Esophagus muscularis mucosa (tissue), 4 donors: ENCODE results near the gene DNAJB1. TPM values are rescaled to one million over a fixed set of nuclear protein-coding genes. Genes with fewer than 3 reads are reported as not detected.

Experiments used
- DNase-seq: peaks from one replicate; pipeline ENCODE4 v3.0.0-alpha.2; 2017; ENCODE audit errors: extremely low spot score
- H3K27ac ChIP-seq, 4 donors: fragments of 200-600 bp; sonication (generic); replicated peaks in 1 of 4; 1 replicate in 3 of 4; 2 replicates in 1 of 4; pipeline ENCODE4 v1.5.1; 2016 to 2019; ENCODE audit warnings: mild to moderate bottlenecking in 1 of 4
- H3K27me3 ChIP-seq, 4 donors: fragments of 200-600 bp; sonication (generic); one replicate each; pipeline versions ENCODE4 v1.5.1 to v1.6.0; 2016 to 2019
- H3K36me3 ChIP-seq, 4 donors: fragments of 200-600 bp; sonication (generic); one replicate each; pipeline ENCODE4 v1.5.1; 2016 to 2019
- H3K4me1 ChIP-seq, 4 donors: fragments of 200-600 bp; sonication (generic); one replicate each; pipeline ENCODE4 v1.5.1; 2016 to 2019
- H3K4me3 ChIP-seq, 4 donors: fragments of 200-600 bp; sonication (generic); 1 replicate in 2 of 4; 2 replicates in 2 of 4; pipeline ENCODE4 v1.5.1; 2016 to 2019; ENCODE audit warnings: mild to moderate bottlenecking in 4 of 4, moderate library complexity in 1 of 4
- H3K9me3 ChIP-seq, 4 donors: fragments of 200-600 bp; sonication (generic); 1 replicate in 3 of 4; 2 replicates in 1 of 4; pipeline ENCODE4 v1.5.1; 2016 to 2019
- CTCF ChIP-seq, 3 experiments: fragments of 200-600 bp in 2 of 3; fragments of 450-650 bp in 1 of 3; sonication (generic) in 2 of 3; IDR thresholded peaks; one replicate each; pipeline ENCODE4 v1.5.1; 2017 to 2019; ENCODE audit warnings: antibody characterized with exemption in 3 of 3, mild to moderate bottlenecking in 2 of 3, moderate library complexity in 1 of 3
- EP300 ChIP-seq: sonication (generic); formaldehyde crosslinking; IDR thresholded peaks from one replicate; pipeline ENCODE4 v1.6.1; 2017; ENCODE audit warnings: antibody characterized with exemption
- POLR2A ChIP-seq: fragments of 450-650 bp; IDR thresholded peaks from one replicate; pipeline ENCODE4 v1.6.1; 2017; ENCODE audit warnings: antibody characterized with exemption, moderate library complexity, mild to moderate bottlenecking, low read depth
- POLR2AphosphoS5 ChIP-seq, 2 donors: sonication (generic); formaldehyde crosslinking; IDR thresholded peaks; one replicate each; pipeline ENCODE4 v1.6.1; 2017; ENCODE audit warnings: antibody characterized with exemption in 2 of 2
- WGBS: methylation state at CpG from one replicate; pipeline ENCODE4 v1.1.5; 2018; 5-methylcytosine and 5-hydroxymethylcytosine counted together
- intact Hi-C: fragments of 100-400 bp; cut with DNase I; formaldehyde crosslinking; loops from one replicate; pipeline ENCODE4 v1.15.1; 2023
- total RNA-seq, 4 donors: library from RNA; depleted of rRNA; stranded (reverse); fragments of >200 nt; gene quantifications; one replicate each; pipeline versions ENCODE4 v1.1.0 to v1.2.1, GENCODE V29; 2016

The DNAJB1 gene
- total RNA-seq, 4 donors from 2014 or later, result 50.3 to 102 (median 86.3) TPM

DNA sequence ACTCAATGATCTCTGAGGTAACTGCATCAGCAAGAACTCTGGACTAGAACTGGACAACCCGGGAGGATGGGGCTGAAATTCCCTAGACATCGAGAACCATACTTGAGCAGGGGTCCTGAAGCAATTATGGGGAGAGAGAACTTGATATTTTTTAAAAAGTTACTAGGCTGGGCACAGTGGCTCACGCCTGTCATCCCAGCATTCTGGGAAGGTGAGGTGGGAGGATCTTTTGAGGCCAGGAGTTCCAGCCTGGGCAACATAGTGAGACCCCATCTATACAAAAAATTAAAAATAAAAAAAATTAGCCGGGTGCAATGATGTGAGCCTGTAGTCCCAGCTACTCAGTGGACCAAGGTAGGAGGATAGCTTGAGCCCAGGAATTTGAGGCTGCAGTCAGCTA, 2.3 kb upstream of the DNAJB1 start:
- Histone ChIP-seq H3K9me3 (no peaks in the 10 kb centered on the region), H3K27me3 (peaks cover 0 to 3% (median 0%) of the 10 kb centered on the region in 4 donors), H3K27ac (no peak overlapping the region), H3K36me3 (peaks cover 11 to 14% (median 12%) of the 10 kb centered on the region in 4 donors), H3K4me1 (peaks cover 21 to 32% (median 29%) of the 10 kb centered on the region in 4 donors), H3K4me3 (no peak overlapping the region)
- intact Hi-C loops, result no loop called here
- WGBS, result 93% methylated on average over 4 of the region's 4 CpGs
- TF ChIP-seq POLR2AphosphoS5 (IDR thresholded peaks at IDR 0.05), result no peak
- no peak for TF ChIP-seq POLR2A
- TF ChIP-seq EP300, result no peak
- TF ChIP-seq CTCF (IDR thresholded peaks at IDR 0.05), result no peak
- DNase-seq, result no peak

DNA sequence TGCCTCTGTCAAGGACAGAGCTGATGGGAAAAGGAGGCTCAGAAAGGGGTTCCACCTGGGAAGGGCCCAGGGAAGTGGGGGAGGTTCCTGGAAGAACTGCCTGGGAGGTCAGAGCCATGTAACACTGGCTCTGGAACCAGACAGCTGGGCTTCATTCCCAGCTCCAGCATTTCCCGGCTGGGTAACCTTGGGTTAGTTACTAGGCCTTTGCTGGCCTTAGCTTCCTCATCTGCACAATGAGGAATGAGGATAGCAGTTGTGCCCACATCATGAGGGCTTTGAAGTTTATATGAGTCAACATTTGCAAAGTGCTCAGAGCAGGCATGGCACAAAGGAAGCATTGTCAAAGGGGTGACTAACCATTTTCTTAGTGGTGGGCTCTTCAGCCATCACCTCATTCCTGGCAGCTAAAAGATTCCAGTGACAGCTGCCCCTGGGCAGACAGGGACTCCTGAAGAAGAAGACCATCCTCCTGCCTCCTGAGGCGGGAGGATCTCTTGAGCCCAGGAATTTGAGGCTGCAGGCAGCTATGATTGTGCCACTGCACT, 1.7 kb upstream of the DNAJB1 start:
- Histone ChIP-seq H3K9me3 (no peaks in the 10 kb centered on the region), H3K4me3 (no peak overlapping the region), H3K27ac (peak overlapping the region; percentile 99 to 100 (median 100)), H3K4me1 (peaks cover 27 to 38% (median 36%) of the 10 kb centered on the region in 4 donors), H3K27me3 (peaks cover 0 to 3% (median 0%) of the 10 kb centered on the region in 4 donors), H3K36me3 (peaks cover 17 to 20% (median 18%) of the 10 kb centered on the region in 4 donors)
- intact Hi-C loops, result no loop called here
- 88% methylated on average over 1 of the region's 2 CpGs for WGBS
- DNase-seq, result no peak
- TF ChIP-seq POLR2AphosphoS5 (IDR thresholded peaks at IDR 0.05) (no peak), POLR2A (no peak), EP300 (no peak), CTCF (IDR thresholded peaks at IDR 0.05) (no peak)

- Histone ChIP-seq H3K9me3 (no peaks in the 10 kb centered on the region), H3K27ac (peak overlapping the region; percentile 99 to 100 (median 100)), H3K4me1 (peaks cover 33 to 43% (median 41%) of the 10 kb centered on the region in 4 donors), H3K36me3 (peaks cover 22 to 26% (median 24%) of the 10 kb centered on the region in 4 donors), H3K4me3 (peak overlapping the region in 3 of 4 donors; percentile 97 to 100 (median 98)), H3K27me3 (peaks cover 0 to 3% (median 0%) of the 10 kb centered on the region in 4 donors)
- intact Hi-C loops, result no loop called here
- 86% methylated on average over 22 of the region's 22 CpGs for WGBS
- TF ChIP-seq EP300 (no peak), POLR2A (no peak), POLR2AphosphoS5 (IDR thresholded peaks at IDR 0.05) (no peak), CTCF (IDR thresholded peaks at IDR 0.05) (no peak)
- no peak for DNase-seq
Measured at GRCh38 chr19:14519245-14519859, 1.2 kb upstream of the DNAJB1 start.

DNA sequence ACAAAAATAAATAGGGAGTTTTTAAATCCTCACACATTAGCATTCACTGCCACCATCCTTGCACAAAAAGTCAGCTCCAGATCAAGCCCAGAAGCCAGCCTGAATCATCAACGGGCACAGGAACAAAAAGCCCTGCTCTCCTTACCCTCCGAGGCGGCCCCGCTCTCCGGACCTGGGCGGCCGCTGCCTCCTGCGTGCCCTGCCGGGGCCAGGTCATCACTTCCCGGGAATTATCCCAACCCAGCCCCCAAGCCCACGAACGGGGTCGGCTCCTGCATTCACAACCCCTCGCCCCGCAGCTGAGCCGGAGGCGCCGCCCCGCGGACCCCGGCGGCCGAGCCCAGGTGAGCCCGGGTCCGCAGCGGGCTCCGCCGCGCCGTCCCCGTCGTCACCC, 754 bp downstream of the DNAJB1 start:
- no peak for DNase-seq
- TF ChIP-seq CTCF (IDR thresholded peaks at IDR 0.05), result no peak
- no peak for TF ChIP-seq POLR2AphosphoS5 (IDR thresholded peaks at IDR 0.05)
- TF ChIP-seq POLR2A, result no peak
- no peak for TF ChIP-seq EP300
- 3% methylated on average over 5 of the region's 32 CpGs for WGBS
- Histone ChIP-seq H3K27ac (peak overlapping the region; percentile 99 to 100 (median 100)), H3K4me3 (peak overlapping the region; percentile 80 to 100 (median 98)), H3K36me3 (peaks cover 28 to 42% (median 33%) of the 10 kb centered on the region in 4 donors), H3K9me3 (no peaks in the 10 kb centered on the region), H3K4me1 (peaks cover 36 to 50% (median 48%) of the 10 kb centered on the region in 4 donors), H3K27me3 (peaks cover 0 to 3% (median 0%) of the 10 kb centered on the region in 4 donors)
- intact Hi-C loops, result no loop called here
